Astrocyte (in vitro differentiated cells and primary cell): Measurements from ENCODE around the gene TRPV6. TPM values are rescaled to one million over a fixed set of nuclear protein-coding genes. Genes with fewer than 3 reads are reported as not detected.

ENCODE experiments used
- DNase-seq: peaks from one replicate; pipeline ENCODE4 v3.0.0-alpha.2; 2010; ENCODE audit warnings: low read depth
- FAIRE-seq: peaks from 2 replicates; lab custom pipeline; 2011; peaks lifted over from hg19 to GRCh38; lab: Jason Lieb, UNC
- H2AFZ ChIP-seq: 2 replicates; pipeline ENCODE4 v1.6.0; 2012; ENCODE audit warnings: low read depth, low read length, inconsistent platforms
- H3K27ac ChIP-seq: 2 replicates; pipeline ENCODE4 v1.5.1; 2011; ENCODE audit warnings: low read depth, low read length, inconsistent platforms
- H3K27me3 ChIP-seq: 2 replicates; pipeline ENCODE4 v1.6.0; 2011; ENCODE audit warnings: low read length, inconsistent platforms; ENCODE audit not compliant: insufficient read depth
- H3K36me3 ChIP-seq: 2 replicates; pipeline ENCODE4 v1.5.1; 2011; ENCODE audit warnings: low read length, inconsistent platforms; ENCODE audit not compliant: insufficient read depth
- H3K4me1 ChIP-seq: 2 replicates; pipeline ENCODE4 v1.5.1; 2011; ENCODE audit warnings: low read length, inconsistent platforms; ENCODE audit not compliant: insufficient read depth
- H3K4me2 ChIP-seq: 2 replicates; pipeline ENCODE4 v1.6.0; 2012; ENCODE audit warnings: low read length, inconsistent platforms
- H3K4me3 ChIP-seq: 2 replicates; pipeline ENCODE4 v1.5.1; 2011; ENCODE audit warnings: low read depth, mild to moderate bottlenecking, low read length, inconsistent platforms; ENCODE audit not compliant: insufficient read depth
- H3K79me2 ChIP-seq: 2 replicates; pipeline ENCODE4 v1.6.0; 2012; ENCODE audit warnings: mild to moderate bottlenecking, low read length, inconsistent platforms; ENCODE audit not compliant: insufficient read depth
- H3K9ac ChIP-seq: 2 replicates; pipeline ENCODE4 v1.6.0; 2012; ENCODE audit warnings: mild to moderate bottlenecking, low read length, inconsistent platforms
- H3K9me3 ChIP-seq: 2 replicates; pipeline ENCODE4 v1.5.1; 2012; ENCODE audit warnings: low read depth, mild to moderate bottlenecking, low read length, inconsistent platforms; ENCODE audit not compliant: insufficient read depth
- H4K20me1 ChIP-seq: 2 replicates; pipeline ENCODE4 v1.6.0; 2012; ENCODE audit warnings: low read length, inconsistent platforms; ENCODE audit not compliant: insufficient read depth
- H3K27ac Mint-ChIP-seq: one replicate; pipeline ENCODE4 v1.8.0; 2021; ENCODE audit warnings: mild to moderate bottlenecking, mixed read lengths; ENCODE audit not compliant: unreplicated experiment
- H3K27me3 Mint-ChIP-seq: one replicate; pipeline ENCODE4 v1.8.0; 2021; ENCODE audit warnings: low read depth, mixed read lengths; ENCODE audit not compliant: unreplicated experiment
- H3K36me3 Mint-ChIP-seq: one replicate; pipeline ENCODE4 v1.8.0; 2021; ENCODE audit warnings: low read depth, mixed read lengths; ENCODE audit not compliant: unreplicated experiment
- H3K4me1 Mint-ChIP-seq: one replicate; pipeline ENCODE4 v1.8.0; 2021; ENCODE audit warnings: low read depth, mixed read lengths; ENCODE audit not compliant: unreplicated experiment
- H3K4me3 Mint-ChIP-seq: one replicate; pipeline ENCODE4 v1.8.0; 2021; ENCODE audit warnings: mild to moderate bottlenecking, moderate library complexity, mixed read lengths; ENCODE audit not compliant: unreplicated experiment
- H3K9me3 Mint-ChIP-seq: one replicate; pipeline ENCODE4 v1.8.0; 2021; ENCODE audit warnings: mild to moderate bottlenecking, mixed read lengths; ENCODE audit not compliant: unreplicated experiment
- CTCF ChIP-seq: IDR thresholded peaks from 2 replicates; pipeline ENCODE4 v1.5.1; 2011; ENCODE audit warnings: low read depth, mild to moderate bottlenecking, inconsistent platforms, low read length, moderate library complexity; ENCODE audit not compliant: insufficient read depth
- EZH2 ChIP-seq: IDR thresholded peaks from 2 replicates; pipeline ENCODE4 v1.6.1; 2012; ENCODE audit warnings: mild to moderate bottlenecking, low read length, inconsistent platforms; ENCODE audit not compliant: insufficient read depth
- total RNA-seq: library from RNA; stranded (reverse); gene quantifications from 2 replicates; pipeline ENCODE4 v1.2.1, GENCODE V29; 2021

Gene TRPV6
- total RNA-seq, 1 donor from 2014 or later: 0.14 TPM

DNA sequence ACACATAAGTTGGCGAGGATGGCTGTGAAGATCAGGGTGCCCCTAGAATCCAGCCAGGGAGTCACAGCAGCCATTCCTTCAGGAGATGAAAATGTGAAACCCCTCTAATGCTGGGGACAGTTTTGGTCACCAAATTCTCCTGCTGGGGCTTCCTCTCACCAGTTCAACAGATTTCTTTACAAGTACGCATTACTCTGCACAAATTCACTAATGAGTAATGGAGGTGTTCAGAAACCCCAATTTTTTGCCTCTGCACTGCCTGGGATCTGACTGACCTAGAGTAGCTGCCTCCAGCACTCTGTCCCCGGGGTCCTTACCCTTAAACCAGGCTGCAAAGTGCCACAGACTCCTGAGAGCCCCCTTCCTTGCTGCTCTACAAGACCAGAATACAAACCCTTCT lies 31.9 kb upstream of the TRPV6 start:
- no peak overlapping the region for H3K4me2 ChIP-seq
- no peak overlapping the region for H3K4me3 Mint-ChIP-seq
- H3K9ac ChIP-seq: no peak overlapping the region
- H3K36me3 ChIP-seq: no peaks in the 10 kb centered on the region
- peaks cover 14% of the 10 kb centered on the region for H3K27me3 Mint-ChIP-seq
- H4K20me1 ChIP-seq: no peaks in the 10 kb centered on the region
- FAIRE-seq (no peak), DNase-seq (no peak)
- no peak overlapping the region for H3K27ac Mint-ChIP-seq
- no peak overlapping the region for H3K4me3 ChIP-seq
- H3K9me3 Mint-ChIP-seq: no peaks in the 10 kb centered on the region
- H3K9me3 ChIP-seq: no peaks in the 10 kb centered on the region
- no peaks in the 10 kb centered on the region for H3K36me3 Mint-ChIP-seq
- no peaks in the 10 kb centered on the region for H3K27me3 ChIP-seq
- peaks cover 1% of the 10 kb centered on the region for H3K4me1 Mint-ChIP-seq
- H3K4me1 ChIP-seq: no peaks in the 10 kb centered on the region
- TF ChIP-seq CTCF: no peak
- TF ChIP-seq EZH2: no peak
- H3K27ac ChIP-seq: no peak overlapping the region
- no peak overlapping the region for H2AFZ ChIP-seq
- no peaks in the 10 kb centered on the region for H3K79me2 ChIP-seq

DNA sequence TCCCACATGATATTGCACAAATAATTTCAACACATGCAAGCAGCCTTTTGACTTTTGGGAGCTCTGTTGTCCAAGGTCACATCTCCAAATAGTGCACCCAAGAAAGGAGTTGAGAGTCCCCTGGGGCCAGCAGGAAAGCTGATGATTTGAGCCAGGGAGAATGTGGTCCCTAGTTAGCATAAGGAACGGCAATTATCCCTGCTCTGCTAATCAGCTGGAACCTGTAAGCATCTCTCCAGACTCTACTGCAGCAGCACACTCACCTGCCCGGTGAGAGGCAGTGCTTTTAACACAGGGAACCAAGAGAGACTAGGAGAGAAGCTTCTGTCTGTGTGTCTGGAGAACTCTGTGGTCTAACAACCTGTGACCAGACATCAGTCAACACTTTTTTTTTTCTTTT lies 31.0 kb upstream of the TRPV6 start:
- H3K27me3 ChIP-seq: no peaks in the 10 kb centered on the region
- no peak for DNase-seq
- Mint-ChIP-seq H3K27ac (no peak overlapping the region), H3K4me3 (no peak overlapping the region), H3K27me3 (peaks cover 17% of the 10 kb centered on the region), H3K4me1 (peaks cover 1% of the 10 kb centered on the region), H3K9me3 (no peaks in the 10 kb centered on the region), H3K36me3 (no peaks in the 10 kb centered on the region)
- H2AFZ ChIP-seq: no peak overlapping the region
- no peaks in the 10 kb centered on the region for H3K9me3 ChIP-seq
- TF ChIP-seq EZH2 (no peak), CTCF (no peak)
- H3K4me1 ChIP-seq: no peaks in the 10 kb centered on the region
- no peak overlapping the region for H3K27ac ChIP-seq
- H4K20me1 ChIP-seq: no peaks in the 10 kb centered on the region
- no peak for FAIRE-seq
- no peak overlapping the region for H3K4me3 ChIP-seq
- no peak overlapping the region for H3K4me2 ChIP-seq
- no peak overlapping the region for H3K9ac ChIP-seq
- H3K36me3 ChIP-seq: no peaks in the 10 kb centered on the region
- no peaks in the 10 kb centered on the region for H3K79me2 ChIP-seq

- no peaks in the 10 kb centered on the region for H3K79me2 ChIP-seq
- Mint-ChIP-seq H3K9me3 (no peaks in the 10 kb centered on the region), H3K27me3 (peaks cover 18% of the 10 kb centered on the region), H3K36me3 (no peaks in the 10 kb centered on the region), H3K4me1 (peaks cover 1% of the 10 kb centered on the region), H3K27ac (no peak overlapping the region), H3K4me3 (no peak overlapping the region)
- no peak overlapping the region for H3K4me3 ChIP-seq
- H3K27me3 ChIP-seq: no peaks in the 10 kb centered on the region
- no peak overlapping the region for H3K27ac ChIP-seq
- no peak overlapping the region for H3K4me2 ChIP-seq
- H3K9ac ChIP-seq: no peak overlapping the region
- FAIRE-seq (no peak), DNase-seq (no peak)
- no peak overlapping the region for H2AFZ ChIP-seq
- H3K9me3 ChIP-seq: no peaks in the 10 kb centered on the region
- no peaks in the 10 kb centered on the region for H3K36me3 ChIP-seq
- H3K4me1 ChIP-seq: no peaks in the 10 kb centered on the region
- TF ChIP-seq CTCF: no peak
- TF ChIP-seq EZH2: no peak
- H4K20me1 ChIP-seq: no peaks in the 10 kb centered on the region
Measured at GRCh38 chr7:142915315-142915714, 29.8 kb upstream of the TRPV6 start.
